Stomach (tissue), 9 donors: ENCODE results near the gene MTMR3. TPM values are rescaled to one million over a fixed set of nuclear protein-coding genes. Genes with fewer than 3 reads are reported as not detected.

Source experiments
- DNase-seq, 2 donors: peaks; one replicate each; pipeline versions ENCODE4 v3.0.0 to v3.0.0-alpha.2; 2013 to 2019
- H3K27ac ChIP-seq, 5 donors: fragments of 200-600 bp in 4 of 5; sonication (generic) in 4 of 5; one replicate each; pipeline ENCODE4 v1.5.1; 2013 to 2019; ENCODE audit warnings: mild to moderate bottlenecking in 1 of 5, moderate library complexity in 1 of 5
- H3K27me3 ChIP-seq, 3 donors: fragments of 200-600 bp; sonication (generic); one replicate each; pipeline ENCODE4 v1.5.1; 2017 to 2019; ENCODE audit warnings: mixed run types in 1 of 3
- H3K36me3 ChIP-seq, 4 donors: fragments of 200-600 bp; sonication (generic); 1 replicate in 3 of 4; 2 replicates in 1 of 4; pipeline ENCODE4 v1.5.1; 2016 to 2019
- H3K4me1 ChIP-seq, 4 donors: fragments of 200-600 bp; sonication (generic); one replicate each; pipeline ENCODE4 v1.5.1; 2016 to 2019
- H3K4me3 ChIP-seq, 4 donors: fragments of 200-600 bp; sonication (generic) in 3 of 4; one replicate each; pipeline ENCODE4 v1.5.1; 2016 to 2019; ENCODE audit warnings: mild to moderate bottlenecking in 1 of 4
- H3K9me3 ChIP-seq, 4 donors: fragments of 200-600 bp; sonication (generic); one replicate each; pipeline ENCODE4 v1.5.1; 2016 to 2019
- EP300 ChIP-seq: sonication (generic); formaldehyde crosslinking; IDR thresholded peaks from one replicate; pipeline ENCODE4 v1.6.1; 2017; ENCODE audit warnings: antibody characterized with exemption
- POLR2A ChIP-seq, 4 donors: fragments of 450-650 bp; IDR thresholded peaks; one replicate each; pipeline ENCODE4 v1.6.1; 2016; ENCODE audit warnings: antibody characterized with exemption in 4 of 4, control low read depth in 2 of 4, mild to moderate bottlenecking in 1 of 4, moderate library complexity in 1 of 4
- POLR2AphosphoS5 ChIP-seq, 3 donors: sonication (generic); formaldehyde crosslinking; IDR thresholded peaks; one replicate each; pipeline ENCODE4 v1.6.1; 2016; ENCODE audit warnings: antibody characterized with exemption in 3 of 3
- WGBS, 5 donors: extraction: QIAGEN DNeasy Blood & Tissue Kit in 3 of 5; methylation state at CpG; one replicate each; pipeline versions ENCODE4 v1.1.5 to v1.1.7; 2013 to 2018; 5-methylcytosine and 5-hydroxymethylcytosine counted together
- intact Hi-C: fragments of 100-400 bp; cut with DNase I; formaldehyde crosslinking; loops from one replicate; pipeline ENCODE4 v1.15.1; 2023; ENCODE audit warnings: low total_unique reads
- polyA plus RNA-seq, 3 donors: library from polyadenylated mRNA; stranded (reverse); fragments of 200-250 nt; gene quantifications; one replicate each; pipeline ENCODE4 v1.2.3, GENCODE V29; 2013
- total RNA-seq, 5 donors: library from RNA; depleted of rRNA; stranded (reverse); fragments of >200 nt; gene quantifications; one replicate each; pipeline versions ENCODE4 v1.1.0 to v1.2.3, GENCODE V29; 2014 to 2016
- TF ChIP-seq, protein P1 (sequence below), 7 experiments: fragments of 450-650 bp in 4 of 7; fragments of 200-600 bp in 3 of 7; sonication (generic) in 3 of 7; IDR thresholded peaks; one replicate each; pipeline ENCODE4 v1.5.1; 2016 to 2019; ENCODE audit warnings: antibody characterized with exemption in 7 of 7, control low read depth in 2 of 7, mild to moderate bottlenecking in 1 of 7
- donor health status: healthy with polysubstance abuse.
- donor health status: Bipolar disorder and iron deficiency.
- donor health status: healthy.

MTMR3 gene
- total and polyA plus RNA-seq, 8 donors: 7.3 to 120 (median 49.8) TPM

DNA sequence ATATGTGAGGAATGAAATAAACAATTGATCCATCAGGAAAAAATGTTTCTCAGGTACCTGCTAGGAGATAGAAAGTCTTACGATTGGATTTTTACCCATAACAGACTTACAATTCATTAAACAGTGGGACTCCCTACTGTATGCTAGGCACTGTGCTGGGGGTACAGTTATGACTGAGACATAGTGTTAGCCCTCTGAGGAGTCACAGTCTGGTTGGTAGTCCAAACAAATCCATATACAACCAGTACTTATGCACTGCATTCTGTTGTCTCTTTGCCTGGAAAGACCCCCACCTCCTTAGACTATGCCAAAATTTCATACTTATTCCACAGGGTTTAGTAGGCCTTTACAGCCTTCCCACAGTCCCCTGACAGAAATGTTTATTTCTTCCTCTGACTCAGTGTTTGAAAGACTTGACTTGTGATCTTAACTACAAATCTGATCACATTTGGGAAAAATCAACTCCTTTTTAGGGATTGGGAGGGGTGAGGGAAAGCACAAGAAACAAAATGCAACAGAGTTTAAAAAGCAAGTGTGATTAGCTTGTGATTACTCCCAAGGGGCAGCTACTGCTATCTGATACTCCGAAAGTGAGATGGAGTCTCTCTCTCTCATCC is 127.9 kb downstream of the MTMR3 start:
- 24 to 63% (median 30%) methylated on average over 2 of the region's 2 CpGs for WGBS, 5 donors
- Histone ChIP-seq H3K27me3 (no peaks in the 10 kb centered on the region), H3K4me1 (peaks cover 0 to 34% (median 23%) of the 10 kb centered on the region in 4 donors), H3K36me3 (peaks cover 35 to 100% (median 97%) of the 10 kb centered on the region in 4 donors), H3K27ac (peak overlapping the region in 3 of 5 donors; percentile 2 to 63 (median 8)), H3K4me3 (no peak overlapping the region), H3K9me3 (no peaks in the 10 kb centered on the region)
- TF ChIP-seq, protein P1, sequence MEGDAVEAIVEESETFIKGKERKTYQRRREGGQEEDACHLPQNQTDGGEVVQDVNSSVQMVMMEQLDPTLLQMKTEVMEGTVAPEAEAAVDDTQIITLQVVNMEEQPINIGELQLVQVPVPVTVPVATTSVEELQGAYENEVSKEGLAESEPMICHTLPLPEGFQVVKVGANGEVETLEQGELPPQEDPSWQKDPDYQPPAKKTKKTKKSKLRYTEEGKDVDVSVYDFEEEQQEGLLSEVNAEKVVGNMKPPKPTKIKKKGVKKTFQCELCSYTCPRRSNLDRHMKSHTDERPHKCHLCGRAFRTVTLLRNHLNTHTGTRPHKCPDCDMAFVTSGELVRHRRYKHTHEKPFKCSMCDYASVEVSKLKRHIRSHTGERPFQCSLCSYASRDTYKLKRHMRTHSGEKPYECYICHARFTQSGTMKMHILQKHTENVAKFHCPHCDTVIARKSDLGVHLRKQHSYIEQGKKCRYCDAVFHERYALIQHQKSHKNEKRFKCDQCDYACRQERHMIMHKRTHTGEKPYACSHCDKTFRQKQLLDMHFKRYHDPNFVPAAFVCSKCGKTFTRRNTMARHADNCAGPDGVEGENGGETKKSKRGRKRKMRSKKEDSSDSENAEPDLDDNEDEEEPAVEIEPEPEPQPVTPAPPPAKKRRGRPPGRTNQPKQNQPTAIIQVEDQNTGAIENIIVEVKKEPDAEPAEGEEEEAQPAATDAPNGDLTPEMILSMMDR (IDR thresholded peaks at IDR 0.05): no peak
- TF ChIP-seq POLR2A (IDR thresholded peaks at IDR 0.05): no peak
- no peak for TF ChIP-seq POLR2AphosphoS5 (IDR thresholded peaks at IDR 0.05)
- no peak for TF ChIP-seq EP300
- no peak for DNase-seq
- intact Hi-C loops: no loop called here

DNA sequence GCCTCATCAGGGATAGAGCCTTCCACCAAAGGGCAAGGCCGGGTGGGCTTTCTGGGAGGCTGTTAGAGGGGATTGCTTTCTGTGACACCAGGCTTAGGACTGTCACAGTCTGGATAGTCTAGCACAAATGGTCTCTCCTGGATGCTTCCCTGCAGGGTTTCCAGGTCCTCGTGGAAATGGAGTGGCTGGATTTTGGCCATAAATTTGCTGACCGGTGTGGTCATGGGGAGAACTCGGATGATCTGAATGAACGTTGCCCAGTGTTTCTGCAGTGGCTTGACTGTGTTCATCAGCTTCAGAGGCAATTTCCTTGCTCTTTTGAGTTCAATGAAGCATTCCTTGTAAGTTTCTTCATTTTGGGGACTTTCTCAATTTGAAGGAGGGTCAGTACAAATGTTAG is 130.2 kb downstream of the MTMR3 start:
- peaks cover 0 to 26% (median 19%) of the 10 kb centered on the region in 4 donors for H3K4me1 ChIP-seq
- DNase-seq: no peak
- H3K9me3 ChIP-seq: no peaks in the 10 kb centered on the region
- H3K4me3 ChIP-seq: no peak overlapping the region
- H3K36me3 ChIP-seq: peaks cover 54 to 100% (median 99%) of the 10 kb centered on the region in 4 donors
- WGBS, 5 donors: 84 to 89% (median 85%) methylated on average over 5 of the region's 5 CpGs
- no peaks in the 10 kb centered on the region for H3K27me3 ChIP-seq
- H3K27ac ChIP-seq: no peak overlapping the region
- intact Hi-C loops: no loop called here
- TF ChIP-seq, protein P1 (IDR thresholded peaks at IDR 0.05): no peak
- TF ChIP-seq POLR2A (IDR thresholded peaks at IDR 0.05): no peak
- no peak for TF ChIP-seq EP300
- no peak for TF ChIP-seq POLR2AphosphoS5 (IDR thresholded peaks at IDR 0.05)

DNA sequence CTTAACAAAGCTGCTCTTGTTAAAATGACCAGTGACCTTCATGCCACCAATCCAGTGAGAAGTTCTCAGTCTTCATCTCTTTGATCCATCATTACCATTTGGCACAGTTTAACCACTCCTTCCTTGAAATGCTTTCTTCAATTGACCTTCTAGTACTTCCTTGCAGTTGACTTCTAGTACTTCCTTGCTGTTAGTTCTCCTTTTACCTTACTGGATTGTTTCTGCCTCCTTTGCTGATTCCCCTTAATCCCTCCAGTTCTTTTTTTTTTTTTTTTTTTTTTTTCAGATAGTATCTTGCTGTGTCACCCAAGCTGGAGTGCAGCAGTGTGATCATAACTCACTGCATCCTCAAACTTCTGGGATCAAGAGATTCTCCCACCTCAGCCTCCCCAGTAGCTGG is 131.3 kb downstream of the MTMR3 start:
- DNase-seq: no peak
- H3K36me3 ChIP-seq: peaks cover 64 to 100% (median 99%) of the 10 kb centered on the region in 4 donors
- H3K4me1 ChIP-seq: peaks cover 0 to 18% (median 15%) of the 10 kb centered on the region in 4 donors
- intact Hi-C loops: no loop called here
- no peaks in the 10 kb centered on the region for H3K27me3 ChIP-seq
- no peak overlapping the region for H3K4me3 ChIP-seq
- no peaks in the 10 kb centered on the region for H3K9me3 ChIP-seq
- TF ChIP-seq POLR2AphosphoS5 (IDR thresholded peaks at IDR 0.05) (no peak), EP300 (no peak), POLR2A (IDR thresholded peaks at IDR 0.05) (no peak)
- TF ChIP-seq, protein P1 (IDR thresholded peaks at IDR 0.05): no peak
- no peak overlapping the region for H3K27ac ChIP-seq

DNA sequence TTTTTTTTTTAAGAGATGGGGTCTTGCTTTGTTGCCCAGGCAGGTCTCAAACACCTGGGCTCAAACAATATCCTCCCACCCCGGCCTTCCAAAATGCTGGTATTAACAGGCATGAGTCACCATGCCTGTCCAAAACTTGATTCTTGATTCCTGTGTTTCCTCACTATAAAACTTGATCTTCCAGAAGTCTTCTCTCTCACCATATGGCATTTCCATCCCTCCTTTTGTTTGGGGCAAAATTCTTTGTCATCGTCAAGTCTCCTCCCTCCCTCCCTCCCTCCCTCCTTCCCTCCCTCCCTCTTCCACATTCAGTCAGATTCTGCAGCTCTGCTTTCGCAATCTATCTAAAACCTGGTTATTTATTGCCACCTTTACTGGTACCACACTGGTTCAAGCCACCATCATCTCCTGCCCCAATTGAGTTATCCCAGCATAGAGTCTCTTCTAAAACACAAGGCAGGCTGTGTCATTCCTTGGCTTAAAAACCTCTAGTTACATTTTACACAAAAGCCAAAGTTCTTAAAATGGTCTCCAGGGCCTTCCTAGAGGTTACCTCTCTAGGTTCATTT is 132.3 kb downstream of the MTMR3 start:
- TF ChIP-seq, protein P1 (IDR thresholded peaks at IDR 0.05): no peak
- no peak for TF ChIP-seq POLR2AphosphoS5 (IDR thresholded peaks at IDR 0.05)
- no peak for TF ChIP-seq POLR2A (IDR thresholded peaks at IDR 0.05)
- no peak for TF ChIP-seq EP300
- H3K4me3 ChIP-seq: no peak overlapping the region
- H3K4me1 ChIP-seq: peaks cover 0 to 11% (median 6%) of the 10 kb centered on the region in 4 donors
- no peak overlapping the region for H3K27ac ChIP-seq
- H3K36me3 ChIP-seq: peaks cover 69 to 100% (median 99%) of the 10 kb centered on the region in 4 donors
- no peak for DNase-seq
- intact Hi-C loops: no loop called here
- 83 to 99% (median 91%) methylated on average over 3 of the region's 3 CpGs for WGBS, 5 donors
- H3K9me3 ChIP-seq: no peaks in the 10 kb centered on the region
- no peaks in the 10 kb centered on the region for H3K27me3 ChIP-seq
